Heart left ventricle (tissue), 16 donors: Measurements from ENCODE around the gene RAB6B. TPM values are rescaled to one million over a fixed set of nuclear protein-coding genes. Genes with fewer than 3 reads are reported as not detected.

Source experiments
- ATAC-seq, 4 donors: fragments of 200-7000 bp; cut with Tn5 transposase; one replicate each; pipeline ENCODE4 v1.9.1; 2020 to 2022; ENCODE audit warnings: moderate library complexity in 4 of 4, mild to moderate bottlenecking in 3 of 4, moderate number of reproducible peaks in 1 of 4
- DNase-seq, 5 donors: peaks; one replicate each; pipeline ENCODE4 v3.0.0-alpha.2; 2020
- H3K27ac ChIP-seq, 12 donors: fragments of 200-600 bp; sonication (generic) in 4 of 12; one replicate each; pipeline versions ENCODE4 v1.5.0 to v1.8.0; 2016 to 2022; ENCODE audit warnings: mild to moderate bottlenecking in 2 of 12
- H3K27me3 ChIP-seq, 9 donors: fragments of 200-600 bp; sonication (generic) in 2 of 9; one replicate each; pipeline versions ENCODE4 v1.5.1 to v1.8.0; 2016 to 2022; ENCODE audit warnings: mild to moderate bottlenecking in 3 of 9
- H3K36me3 ChIP-seq, 9 donors: fragments of 200-600 bp; sonication (generic) in 2 of 9; one replicate each; pipeline versions ENCODE4 v1.5.0 to v1.8.0; 2018 to 2022; ENCODE audit warnings: mild to moderate bottlenecking in 2 of 9
- H3K4me1 ChIP-seq, 12 donors: fragments of 200-600 bp; sonication (generic) in 4 of 12; one replicate each; pipeline versions ENCODE4 v1.5.0 to v1.8.0; 2016 to 2022; ENCODE audit warnings: mild to moderate bottlenecking in 3 of 12
- H3K4me3 ChIP-seq, 12 donors: fragments of 200-600 bp; sonication (generic) in 4 of 12; one replicate each; pipeline versions ENCODE4 v1.5.0 to v1.8.0; 2017 to 2022; ENCODE audit warnings: mild to moderate bottlenecking in 9 of 12, moderate library complexity in 4 of 12
- H3K9me3 ChIP-seq, 12 donors: fragments of 200-600 bp; sonication (generic) in 4 of 12; one replicate each; pipeline versions ENCODE4 v1.5.0 to v1.8.0; 2016 to 2022; ENCODE audit warnings: mild to moderate bottlenecking in 1 of 12
- POLR2A ChIP-seq, 2 donors: fragments of 450-650 bp; IDR thresholded peaks; one replicate each; pipeline ENCODE4 v1.6.1; 2017; ENCODE audit warnings: antibody characterized with exemption in 2 of 2, mild to moderate bottlenecking in 2 of 2, moderate library complexity in 2 of 2
- WGBS, 4 donors: extraction: QIAGEN DNeasy Blood & Tissue Kit in 2 of 4; methylation state at CpG; one replicate each; pipeline versions ENCODE4 v1.1.5 to v1.1.7; 2013 to 2018; 5-methylcytosine and 5-hydroxymethylcytosine counted together
- intact Hi-C, 10 donors: fragments of 100-400 bp; cut with DNase I; formaldehyde crosslinking; loops; one replicate each; pipeline versions ENCODE4 v1.11.1 to v1.14.2; 2022
- polyA plus RNA-seq, 2 donors: library from polyadenylated mRNA; stranded (reverse); fragments of 200-250 nt; gene quantifications; one replicate each; pipeline ENCODE4 v1.2.3, GENCODE V29; 2013
- total RNA-seq, 9 donors: library from RNA; depleted of rRNA in 2 of 9; stranded (reverse); fragments of >200 nt in 2 of 9; fragmentation: NEBNext Ultra II Directional in 3 of 9; extraction: Animal tissue kit (Norgen Biotek cat#: 25700) in 3 of 9; gene quantifications; one replicate each; pipeline versions ENCODE4 v1.1.0 to v1.2.4, GENCODE V29; 2016 to 2023
- TF ChIP-seq, protein P1 (sequence below), 12 donors: fragments of 200-600 bp; sonication (generic) in 4 of 12; IDR thresholded peaks; one replicate each; pipeline versions ENCODE4 v1.5.0 to v1.8.0; 2018 to 2022; ENCODE audit warnings: antibody characterized with exemption in 12 of 12, mild to moderate bottlenecking in 5 of 12
- donor health status: ischemic (EF 13 %, LVEDD 7.1; RV severe dilation, severe dysfunction).
- donor health status: healthy with polysubstance abuse.
- donor health status: DM: no; HTN: yes; CAD: no.
- donor health status: DM: no; HTN: no; CAD: no.
- donor health status: ischemic (EF 25% LVEDD 6.9; RV normal size, moderate dysfunction).
- donor health status: ischemic (EF 25% LVEDD 5.7; RV mildly dilated, moderate dysfunction).
- donor health status: healthy.
- donor health status: DM: yes; HTN: yes; CAD: no.
- donor health status: ischemic (EF 35%, LVEDD 5.7; RV mildly dilated, moderate dysfunction).
- donor health status: nonischemic (EF 11% LVEDD 7.7; RV severe dilation, severe dysfunction).
- donor health status: DM: yes; HTN: yes; CAD: no.
- donor health status: PGD.
- donor health status: ischemic (EF 29% LVEDD 5.4; RV normal size, mild dysfunction).
- donor health status: nonischemic (EF 23%, LVEDD 6.1; RV moderate dilation, normal function).

RAB6B gene
- total and polyA plus RNA-seq, 11 donors, result 12.4 to 57.2 (median 43.1) TPM

DNA sequence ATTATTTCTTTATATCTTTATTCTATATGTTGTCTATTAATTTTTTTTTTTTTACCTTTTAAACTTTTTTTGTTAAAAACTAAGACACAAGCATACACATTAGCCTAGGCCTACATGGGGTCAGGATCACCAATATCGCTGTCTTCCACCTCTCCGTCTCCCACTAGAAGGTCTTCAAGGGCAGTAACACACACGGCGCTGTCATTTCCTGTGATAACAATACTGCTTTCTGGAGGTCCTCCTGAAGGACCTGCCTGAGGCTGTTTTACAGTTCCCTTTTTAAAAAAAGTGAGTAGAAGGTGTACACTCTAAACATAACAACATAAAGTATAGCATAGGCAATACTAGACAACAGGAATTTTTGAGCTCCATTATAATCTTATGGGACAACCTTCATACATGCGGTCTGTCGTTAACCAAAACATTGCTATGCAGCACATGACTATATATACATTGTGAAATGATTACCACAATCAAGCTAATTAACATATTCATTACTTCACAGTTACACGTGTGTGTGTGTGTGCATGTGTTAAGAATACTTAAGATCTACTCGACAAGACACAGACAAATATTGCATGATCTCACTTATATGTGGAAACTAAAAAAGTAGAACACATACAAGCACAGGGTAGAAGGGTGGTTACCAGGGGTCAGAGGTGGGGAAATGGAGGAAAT, 20.8 kb downstream of the RAB6B start:
- H3K36me3 ChIP-seq, result no peaks in the 10 kb centered on the region
- H3K27ac ChIP-seq, result no peak overlapping the region
- TF ChIP-seq, protein P1, sequence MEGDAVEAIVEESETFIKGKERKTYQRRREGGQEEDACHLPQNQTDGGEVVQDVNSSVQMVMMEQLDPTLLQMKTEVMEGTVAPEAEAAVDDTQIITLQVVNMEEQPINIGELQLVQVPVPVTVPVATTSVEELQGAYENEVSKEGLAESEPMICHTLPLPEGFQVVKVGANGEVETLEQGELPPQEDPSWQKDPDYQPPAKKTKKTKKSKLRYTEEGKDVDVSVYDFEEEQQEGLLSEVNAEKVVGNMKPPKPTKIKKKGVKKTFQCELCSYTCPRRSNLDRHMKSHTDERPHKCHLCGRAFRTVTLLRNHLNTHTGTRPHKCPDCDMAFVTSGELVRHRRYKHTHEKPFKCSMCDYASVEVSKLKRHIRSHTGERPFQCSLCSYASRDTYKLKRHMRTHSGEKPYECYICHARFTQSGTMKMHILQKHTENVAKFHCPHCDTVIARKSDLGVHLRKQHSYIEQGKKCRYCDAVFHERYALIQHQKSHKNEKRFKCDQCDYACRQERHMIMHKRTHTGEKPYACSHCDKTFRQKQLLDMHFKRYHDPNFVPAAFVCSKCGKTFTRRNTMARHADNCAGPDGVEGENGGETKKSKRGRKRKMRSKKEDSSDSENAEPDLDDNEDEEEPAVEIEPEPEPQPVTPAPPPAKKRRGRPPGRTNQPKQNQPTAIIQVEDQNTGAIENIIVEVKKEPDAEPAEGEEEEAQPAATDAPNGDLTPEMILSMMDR (IDR thresholded peaks at IDR 0.05), result no peak
- TF ChIP-seq POLR2A (IDR thresholded peaks at IDR 0.05), result no peak
- no peaks in the 10 kb centered on the region for H3K27me3 ChIP-seq
- ATAC-seq (no peak), DNase-seq (no peak)
- WGBS, 4 donors, result 66 to 74% (median 74%) methylated on average over 8 of the region's 8 CpGs
- no peaks in the 10 kb centered on the region for H3K4me1 ChIP-seq
- intact Hi-C loops, result no loop called here
- H3K4me3 ChIP-seq, result no peak overlapping the region
- peaks cover 0 to 18% (median 6%) of the 10 kb centered on the region in 12 donors for H3K9me3 ChIP-seq

DNA sequence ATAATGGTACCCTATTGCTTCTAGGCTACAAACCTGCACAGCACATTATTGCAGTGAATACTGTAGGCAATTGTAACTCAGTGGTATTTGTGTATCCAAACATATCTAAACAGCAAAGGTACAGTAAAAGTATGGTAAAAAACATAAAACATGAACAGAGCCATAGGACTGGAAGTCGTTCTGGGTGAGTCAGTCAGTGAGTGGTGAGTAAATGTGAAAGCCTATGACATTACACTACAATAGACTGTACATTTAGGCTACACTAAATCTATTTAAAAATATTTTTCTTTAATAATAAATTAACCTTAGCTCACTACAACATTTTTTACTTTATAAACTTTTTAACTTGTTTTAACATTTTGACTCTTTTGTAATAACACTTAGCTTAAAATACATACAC, 21.3 kb downstream of the RAB6B start:
- Histone ChIP-seq H3K36me3 (no peaks in the 10 kb centered on the region), H3K4me3 (no peak overlapping the region), H3K27ac (no peak overlapping the region), H3K4me1 (peaks cover 0 to under 1% (median 0%) of the 10 kb centered on the region in 12 donors), H3K9me3 (peaks cover 0 to 17% (median 6%) of the 10 kb centered on the region in 12 donors), H3K27me3 (no peaks in the 10 kb centered on the region)
- TF ChIP-seq POLR2A (IDR thresholded peaks at IDR 0.05), result no peak
- TF ChIP-seq, protein P1 (IDR thresholded peaks at IDR 0.05), result no peak
- intact Hi-C loops, result no loop called here
- ATAC-seq (no peak), DNase-seq (no peak)
- 81 to 88% (median 85%) methylated on average over 1 of the region's 1 CpG for WGBS, 4 donors

DNA sequence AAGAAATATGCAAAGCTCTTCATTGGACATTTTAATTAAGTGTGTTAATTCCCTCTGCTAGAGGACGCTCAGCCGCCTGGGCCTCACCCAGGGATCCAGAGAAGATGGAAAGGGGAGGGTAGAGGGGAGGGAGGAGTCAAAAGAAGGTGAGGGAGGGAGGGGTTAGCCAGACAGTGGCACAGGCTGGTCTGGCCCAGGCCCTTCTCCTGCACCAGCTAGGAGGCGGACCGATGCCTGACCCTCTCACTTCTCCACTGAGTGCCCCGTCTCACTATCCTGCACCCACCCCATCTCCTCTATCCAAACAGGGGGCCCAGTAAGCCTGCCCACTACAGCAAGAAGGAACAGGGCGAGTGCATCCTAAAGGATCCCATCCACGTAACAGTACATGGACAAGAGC, 22.9 kb downstream of the RAB6B start:
- H3K4me3 ChIP-seq, result no peak overlapping the region
- no peak for DNase-seq
- WGBS, 4 donors, result 93 to 96% (median 95%) methylated on average over 7 of the region's 7 CpGs
- no peak overlapping the region for H3K27ac ChIP-seq
- no peak for ATAC-seq
- intact Hi-C loops, result no loop called here
- no peaks in the 10 kb centered on the region for H3K27me3 ChIP-seq
- H3K9me3 ChIP-seq, result peaks cover 0 to 1% (median 0%) of the 10 kb centered on the region in 12 donors
- no peak for TF ChIP-seq POLR2A (IDR thresholded peaks at IDR 0.05)
- TF ChIP-seq, protein P1 (IDR thresholded peaks at IDR 0.05), result no peak
- H3K4me1 ChIP-seq, result peaks cover 0 to 14% (median 0%) of the 10 kb centered on the region in 12 donors
- H3K36me3 ChIP-seq, result no peaks in the 10 kb centered on the region

DNA sequence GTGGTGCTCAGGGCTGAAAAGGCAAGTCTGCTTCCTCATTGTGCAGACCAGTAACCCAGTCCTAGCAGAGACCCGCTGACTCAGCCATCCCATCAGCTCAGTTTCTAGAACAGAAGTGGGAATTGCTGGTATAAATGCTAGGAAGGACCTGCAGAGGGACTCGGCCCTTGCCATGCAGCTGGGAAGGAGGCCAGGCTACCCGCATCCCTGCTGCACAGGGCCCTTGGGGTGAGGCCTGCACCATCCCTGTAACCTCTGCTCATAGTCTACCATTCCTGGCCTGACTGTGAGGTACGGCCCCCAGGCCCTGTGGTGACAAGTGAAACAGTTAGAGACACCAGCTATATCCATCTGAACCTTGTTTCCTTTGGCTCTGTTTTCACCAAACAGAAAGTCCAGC, 23.5 kb downstream of the RAB6B start:
- H3K4me3 ChIP-seq, result no peak overlapping the region
- intact Hi-C loops, result no loop called here
- no peak for TF ChIP-seq POLR2A (IDR thresholded peaks at IDR 0.05)
- TF ChIP-seq, protein P1 (IDR thresholded peaks at IDR 0.05), result no peak
- H3K9me3 ChIP-seq, result no peaks in the 10 kb centered on the region
- no peak for DNase-seq
- ATAC-seq, result no peak
- 83 to 93% (median 90%) methylated on average over 3 to 4 of the region's 4 CpGs for WGBS, 4 donors
- H3K27me3 ChIP-seq, result no peaks in the 10 kb centered on the region
- no peak overlapping the region for H3K27ac ChIP-seq
- H3K4me1 ChIP-seq, result peaks cover 0 to 15% (median 0%) of the 10 kb centered on the region in 12 donors
- no peaks in the 10 kb centered on the region for H3K36me3 ChIP-seq
